ENCODE results near the gene GRM2. TPM values are rescaled to one million over a fixed set of nuclear protein-coding genes. Genes with fewer than 3 reads are reported as not detected.
A peak's percentile ranks its signal among the peaks of the same experiment; 100 is the strongest.

GRM2 gene
- total and polyA plus RNA-seq, 4 donors, result 0.13 to 0.77 (median 0.25) TPM

- Histone ChIP-seq H3K27ac (ENCODE audit: low read depth in 1 of 2, low read length in 1 of 2) (peak overlapping the region; percentile 71 to 85), H3K27me3 (ENCODE audit: control insufficient read depth in 3 of 3, insufficient read depth in 3 of 3, low read length in 2 of 3) (no peaks in the 10 kb centered on the region), H3K9ac (ENCODE audit: insufficient read depth in 1 of 2, low read length in 2 of 2) (no peak overlapping the region), H3K9me3 (ENCODE audit: control insufficient read depth in 4 of 4, insufficient read depth in 3 of 4, low read length in 3 of 4) (no peaks in the 10 kb centered on the region), H3K4me3 (no peak overlapping the region), H3K36me3 (ENCODE audit: control insufficient read depth in 4 of 4, insufficient read depth in 4 of 4, low read length in 4 of 4) (peaks cover 0 to 24% (median 14%) of the 10 kb centered on the region in 4 donors), H3K4me1 (ENCODE audit: control insufficient read depth in 5 of 5, insufficient read depth in 5 of 5, low read length in 5 of 5) (peaks cover 0 to 24% (median 6%) of the 10 kb centered on the region in 5 donors)
- ATAC-seq (ENCODE audit: insufficient read depth, low FRiP score) (no peak), DNase-seq (no peak)
- TF ChIP-seq, protein P1, sequence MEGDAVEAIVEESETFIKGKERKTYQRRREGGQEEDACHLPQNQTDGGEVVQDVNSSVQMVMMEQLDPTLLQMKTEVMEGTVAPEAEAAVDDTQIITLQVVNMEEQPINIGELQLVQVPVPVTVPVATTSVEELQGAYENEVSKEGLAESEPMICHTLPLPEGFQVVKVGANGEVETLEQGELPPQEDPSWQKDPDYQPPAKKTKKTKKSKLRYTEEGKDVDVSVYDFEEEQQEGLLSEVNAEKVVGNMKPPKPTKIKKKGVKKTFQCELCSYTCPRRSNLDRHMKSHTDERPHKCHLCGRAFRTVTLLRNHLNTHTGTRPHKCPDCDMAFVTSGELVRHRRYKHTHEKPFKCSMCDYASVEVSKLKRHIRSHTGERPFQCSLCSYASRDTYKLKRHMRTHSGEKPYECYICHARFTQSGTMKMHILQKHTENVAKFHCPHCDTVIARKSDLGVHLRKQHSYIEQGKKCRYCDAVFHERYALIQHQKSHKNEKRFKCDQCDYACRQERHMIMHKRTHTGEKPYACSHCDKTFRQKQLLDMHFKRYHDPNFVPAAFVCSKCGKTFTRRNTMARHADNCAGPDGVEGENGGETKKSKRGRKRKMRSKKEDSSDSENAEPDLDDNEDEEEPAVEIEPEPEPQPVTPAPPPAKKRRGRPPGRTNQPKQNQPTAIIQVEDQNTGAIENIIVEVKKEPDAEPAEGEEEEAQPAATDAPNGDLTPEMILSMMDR (IDR thresholded peaks at IDR 0.05; ENCODE audit: control extremely low read depth, extremely low read depth), result no peak
- 74 to 81% methylated on average over 4 of the region's 4 CpGs for whole genome bisulfite sequencing, 2 donors
Observed at GRCh38 chr3:51686056-51686455, 20.8 kb upstream of the GRM2 start.

GRCh38 chr3:51686512-51687215 is 20.2 kb upstream of the GRM2 start:
- Histone ChIP-seq H3K27ac (ENCODE audit: low read depth in 1 of 2, low read length in 1 of 2) (peak overlapping the region; percentile 73 to 85), H3K9ac (ENCODE audit: insufficient read depth in 1 of 2, low read length in 2 of 2) (no peak overlapping the region), H3K4me1 (ENCODE audit: control insufficient read depth in 5 of 5, insufficient read depth in 5 of 5, low read length in 5 of 5) (peaks cover 0 to 18% (median 4%) of the 10 kb centered on the region in 5 donors), H3K4me3 (no peak overlapping the region), H3K36me3 (ENCODE audit: control insufficient read depth in 4 of 4, insufficient read depth in 4 of 4, low read length in 4 of 4) (peaks cover 0 to 29% (median 15%) of the 10 kb centered on the region in 4 donors), H3K9me3 (ENCODE audit: control insufficient read depth in 4 of 4, insufficient read depth in 3 of 4, low read length in 3 of 4) (no peaks in the 10 kb centered on the region), H3K27me3 (ENCODE audit: control insufficient read depth in 3 of 3, insufficient read depth in 3 of 3, low read length in 2 of 3) (no peaks in the 10 kb centered on the region)
- DNase-seq, result peak; percentile 20 to 46 (median 36)
- WGBS, 2 donors, result 32 to 45% methylated on average over 10 of the region's 10 CpGs
- TF ChIP-seq, protein P1 (IDR thresholded peaks at IDR 0.05; ENCODE audit: control extremely low read depth, extremely low read depth), result no peak
- no peak for ATAC-seq (ENCODE audit: insufficient read depth, low FRiP score)

GRCh38 chr3:51687431-51688205 is 19.2 kb upstream of the GRM2 start:
- Histone ChIP-seq H3K36me3 (ENCODE audit: control insufficient read depth in 4 of 4, insufficient read depth in 4 of 4, low read length in 4 of 4) (peaks cover 0 to 31% (median 19%) of the 10 kb centered on the region in 4 donors), H3K9me3 (ENCODE audit: control insufficient read depth in 4 of 4, insufficient read depth in 3 of 4, low read length in 3 of 4) (no peaks in the 10 kb centered on the region), H3K27ac (ENCODE audit: low read depth in 1 of 2, low read length in 1 of 2) (peak overlapping the region; percentile 73 to 85), H3K27me3 (ENCODE audit: control insufficient read depth in 3 of 3, insufficient read depth in 3 of 3, low read length in 2 of 3) (no peaks in the 10 kb centered on the region), H3K4me1 (ENCODE audit: control insufficient read depth in 5 of 5, insufficient read depth in 5 of 5, low read length in 5 of 5) (peaks cover 0 to 15% (median 0%) of the 10 kb centered on the region in 5 donors), H3K9ac (ENCODE audit: insufficient read depth in 1 of 2, low read length in 2 of 2) (no peak overlapping the region), H3K4me3 (no peak overlapping the region)
- 84 to 86% methylated on average over 13 to 14 of the region's 14 CpGs for WGBS, 2 donors
- ATAC-seq (ENCODE audit: insufficient read depth, low FRiP score) (no peak), DNase-seq (no peak)
- TF ChIP-seq, protein P1 (IDR thresholded peaks at IDR 0.05; ENCODE audit: control extremely low read depth, extremely low read depth), result no peak

Measured in lung (tissue), 12 donors.